ENCODE measurements around the gene DNAI4.

GRCh38 chr1:66947267-66947666, 22.6 kb upstream of the DNAI4 start:
- TF ChIP-seq CTCF (IDR thresholded peaks at IDR 0.05 in 2 of 3, conservative IDR thresholded peaks at IDR 0.05 in 1 of 3; ENCODE audit: borderline replicate concordance in 1 of 3, insufficient read depth in 1 of 3, low read depth in 2 of 3, low read length in 2 of 3) (no peak), EZH2 (IDR thresholded peaks at IDR 0.05) (no peak), YY1 (IDR thresholded peaks at IDR 0.05; ENCODE audit: extremely low read depth, insufficient replicate concordance, low read depth, low read length) (no peak), ZNF274 (IDR thresholded peaks at IDR 0.05; ENCODE audit: low read depth, low read length) (no peak), TCF7L2 (IDR thresholded peaks at IDR 0.05; ENCODE audit: borderline replicate concordance, extremely low read depth, insufficient read depth, insufficient read length) (no peak), POLR2A (IDR thresholded peaks at IDR 0.05; ENCODE audit: borderline replicate concordance, extremely low read depth, insufficient read depth, insufficient read length) (no peak), RAD21 (IDR thresholded peaks at IDR 0.05; ENCODE audit: low read depth) (no peak)
